ENCODE measurements around the gene DCTN1.

DCTN1 gene

GRCh38 chr2:74316627-74317295 lies 63.4 kb downstream of the DCTN1 start:
- no peak for DNase-seq

DNA sequence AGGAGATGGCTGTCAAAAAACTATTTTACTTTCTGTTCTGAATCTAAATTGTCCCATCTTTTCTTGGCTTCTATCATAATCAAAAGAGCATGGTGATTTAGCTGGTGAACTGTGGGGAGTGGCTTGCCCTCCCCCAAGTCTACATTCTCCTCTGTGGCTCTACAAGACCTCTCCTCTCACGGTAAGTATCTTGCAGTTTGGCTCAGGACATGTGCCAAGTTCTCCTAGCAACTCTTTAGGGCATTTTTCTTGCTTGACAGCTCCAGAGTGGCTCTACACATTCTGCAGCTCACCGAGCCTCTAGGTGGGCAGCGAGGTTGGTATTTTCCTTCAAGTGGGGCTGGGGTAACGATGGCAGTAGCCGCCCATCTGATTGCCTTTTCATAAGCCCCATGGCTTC lies 66.0 kb downstream of the DCTN1 start:
- no peak for DNase-seq

DNA sequence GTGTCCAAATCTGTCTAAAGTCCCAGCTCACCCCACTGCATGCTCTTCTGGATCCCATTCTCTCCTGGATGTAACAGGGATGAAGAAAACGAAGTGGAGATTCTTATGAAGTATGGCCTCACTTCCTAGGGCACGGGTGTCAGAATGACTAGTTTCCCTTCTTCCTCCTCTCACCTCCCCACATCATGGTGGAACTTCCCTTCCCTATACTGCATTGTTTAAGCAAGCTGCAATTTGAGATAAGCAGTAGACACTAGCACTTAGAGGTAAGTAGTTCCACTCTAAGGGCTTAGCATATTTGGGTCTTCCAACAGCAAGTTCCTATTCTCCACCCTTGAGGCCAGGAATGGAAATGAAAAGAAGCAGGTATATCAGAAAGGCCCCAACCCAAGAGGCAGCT lies 66.6 kb downstream of the DCTN1 start:
- DNase-seq, result no peak

- no peak for DNase-seq
Measured at GRCh38 chr2:74312913-74313312, 67.2 kb downstream of the DCTN1 start.
